GM12878 (cell line): ENCODE results near the gene AKAP9. TPM values are rescaled to one million over a fixed set of nuclear protein-coding genes. Genes with fewer than 3 reads are reported as not detected.

Experiments
- CREB1 ChIP-seq: IDR thresholded peaks from 2 replicates; pipeline ENCODE4 v1.6.1; 2012; ENCODE audit warnings: low read depth, mild to moderate bottlenecking, inconsistent platforms
- GATAD2B ChIP-seq: fragments of 450-650 bp; conservative IDR thresholded peaks from 2 replicates; pipeline ENCODE4 v1.6.1; 2017; ENCODE audit warnings: low read depth, mild to moderate bottlenecking, moderate library complexity
- HCFC1 ChIP-seq: fragments of 150-350 bp; IDR thresholded peaks from 2 replicates; pipeline ENCODE4 v1.6.1; 2014; ENCODE audit warnings: low read length
- IKZF2 ChIP-seq, 2 experiments: fragments of 450-650 bp; IDR thresholded peaks; 2 replicates each; pipeline ENCODE4 v1.6.1; 2017; ENCODE audit warnings: mild to moderate bottlenecking in 2 of 2, moderate library complexity in 2 of 2
- KDM1A ChIP-seq: fragments of 200-600 bp; sonication (generic); IDR thresholded peaks from 2 replicates; pipeline ENCODE4 v1.6.1; 2016; ENCODE audit warnings: borderline replicate concordance
- MEF2A ChIP-seq: IDR thresholded peaks from 2 replicates; pipeline ENCODE4 v1.6.1; 2011; ENCODE audit warnings: low read depth, mild to moderate bottlenecking, low read length, moderate library complexity; ENCODE audit not compliant: insufficient read depth
- MEF2B ChIP-seq: fragments of 450-650 bp; IDR thresholded peaks from 2 replicates; pipeline ENCODE4 v1.6.1; 2018; ENCODE audit warnings: mild to moderate bottlenecking, moderate library complexity; ENCODE audit not compliant: partially characterized antibody, poor library complexity, severe bottlenecking
- NBN ChIP-seq: fragments of 450-650 bp; IDR thresholded peaks from 2 replicates; pipeline ENCODE4 v1.6.1; 2016
- POLR2AphosphoS5 ChIP-seq: IDR thresholded peaks from 2 replicates; pipeline ENCODE4 v1.6.1; 2011; ENCODE audit warnings: mild to moderate bottlenecking, low read length, inconsistent platforms
- RCOR1 ChIP-seq: conservative IDR thresholded peaks from 2 replicates; pipeline ENCODE4 v1.6.1; 2012; ENCODE audit warnings: low read depth, low read length, improper control_type of control experiment
- TCF7 ChIP-seq: IDR thresholded peaks from 2 replicates; pipeline ENCODE4 v1.6.1; 2014; ENCODE audit warnings: antibody characterized with exemption, borderline replicate concordance
- polyA plus RNA-seq, 11 experiments: library from polyadenylated mRNA; depleted of rRNA in 4 of 11; unstranded in 6 of 11; stranded (reverse) in 5 of 11; fragments of >200 nt; fragmentation: Nextera tagmentation in 4 of 11; fragmentation: Illumina TruSeq in 1 of 11; extraction: Ambion mirVana in 4 of 11; extraction: Trizol in 1 of 11; gene quantifications; 1 replicate in 1 of 11; 2 replicates in 10 of 11; pipeline versions ENCODE4 v1.2.1 to v1.2.3, GENCODE V29; 2011 to 2016; ENCODE audit warnings: inconsistent platforms in 2 of 11, missing spikeins in 2 of 11, low read depth in 1 of 11
- total RNA-seq, 4 experiments: library from RNA; depleted of rRNA in 3 of 4; stranded (reverse); fragments of >200 nt in 3 of 4; fragmentation: Illumina TruSeq in 1 of 4; extraction: Trizol in 1 of 4; gene quantifications; 2 replicates each; pipeline versions ENCODE4 v1.2.1 to v1.2.3, GENCODE V29; 2013 to 2021
- TF ChIP-seq, protein P1 (sequence below): fragments of 450-650 bp; IDR thresholded peaks from 2 replicates; pipeline ENCODE4 v1.6.1; 2017; ENCODE audit warnings: mild to moderate bottlenecking
- TF ChIP-seq, protein P2 (sequence below): IDR thresholded peaks from 2 replicates; pipeline ENCODE4 v1.6.1; 2011; ENCODE audit warnings: low read depth, mild to moderate bottlenecking, low read length, moderate library complexity, borderline replicate concordance; ENCODE audit errors: extremely low read depth
- TF ChIP-seq, protein P3 (sequence below): fragments of 450-650 bp; IDR thresholded peaks from 2 replicates; pipeline ENCODE4 v1.6.1; 2018; ENCODE audit warnings: borderline replicate concordance, mild to moderate bottlenecking; ENCODE audit not compliant: partially characterized antibody
- TF ChIP-seq, protein P4 (sequence below): fragments of 450-650 bp; IDR thresholded peaks from 2 replicates; pipeline ENCODE4 v1.6.1; 2017; ENCODE audit warnings: mild to moderate bottlenecking, low read depth, inconsistent platforms; ENCODE audit not compliant: poor library complexity, severe bottlenecking
- TF ChIP-seq, protein P5 (sequence below): fragments of 450-650 bp; IDR thresholded peaks from 2 replicates; pipeline ENCODE4 v1.6.1; 2018; ENCODE audit warnings: mild to moderate bottlenecking, low read depth, moderate library complexity; ENCODE audit not compliant: partially characterized antibody
- TF ChIP-seq, protein P6 (sequence below): fragments of 450-650 bp; IDR thresholded peaks from 2 replicates; pipeline ENCODE4 v1.6.1; 2017; ENCODE audit warnings: borderline replicate concordance

AKAP9 gene
- total and polyA plus RNA-seq, 10 of the 15 experiments (the other 5 are each of a cell fraction or from before 2014, with no cell fraction given) = 21.1 to 62.8 (median 31.6) TPM

DNA sequence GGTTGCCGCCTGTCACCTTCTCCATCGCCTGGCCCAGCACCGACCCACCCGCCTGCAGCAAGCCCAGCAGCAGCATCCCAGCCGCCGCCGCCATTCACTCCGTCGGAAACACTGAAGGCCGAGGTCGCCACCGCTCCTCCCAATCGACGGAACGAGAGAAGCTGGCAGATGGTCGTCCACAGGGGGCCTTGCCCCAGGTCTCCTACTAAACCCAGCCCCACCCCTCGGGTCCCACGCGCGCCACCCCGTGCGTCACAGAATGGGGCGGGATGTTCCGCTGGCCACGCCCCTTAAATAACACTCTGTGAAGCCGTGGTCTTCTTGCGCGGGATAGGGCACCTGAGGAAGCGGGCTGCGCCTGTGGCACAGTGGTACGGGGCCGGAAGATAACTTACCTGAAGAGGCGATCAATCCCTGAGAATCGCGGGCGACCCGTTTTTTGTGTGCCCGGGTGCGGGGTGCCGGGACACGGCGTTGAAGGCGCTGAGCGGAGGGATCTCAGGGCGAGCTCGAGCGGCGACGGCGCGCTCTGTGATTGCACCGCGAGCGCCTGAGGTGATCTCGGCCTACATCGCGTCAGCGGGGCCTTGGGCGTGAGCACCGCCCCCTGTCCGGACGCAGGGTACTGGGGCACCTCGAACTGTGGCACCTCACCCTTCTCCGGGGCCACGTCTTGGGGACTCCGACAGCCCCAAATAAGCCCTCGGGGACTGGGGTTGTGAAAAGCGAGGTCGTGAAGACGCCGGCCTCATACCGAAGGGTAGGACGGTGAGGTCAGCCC, 193.8 kb downstream of the AKAP9 start, which contains the start of gene CYP51A1 (continued):
- TF ChIP-seq, protein P1, sequence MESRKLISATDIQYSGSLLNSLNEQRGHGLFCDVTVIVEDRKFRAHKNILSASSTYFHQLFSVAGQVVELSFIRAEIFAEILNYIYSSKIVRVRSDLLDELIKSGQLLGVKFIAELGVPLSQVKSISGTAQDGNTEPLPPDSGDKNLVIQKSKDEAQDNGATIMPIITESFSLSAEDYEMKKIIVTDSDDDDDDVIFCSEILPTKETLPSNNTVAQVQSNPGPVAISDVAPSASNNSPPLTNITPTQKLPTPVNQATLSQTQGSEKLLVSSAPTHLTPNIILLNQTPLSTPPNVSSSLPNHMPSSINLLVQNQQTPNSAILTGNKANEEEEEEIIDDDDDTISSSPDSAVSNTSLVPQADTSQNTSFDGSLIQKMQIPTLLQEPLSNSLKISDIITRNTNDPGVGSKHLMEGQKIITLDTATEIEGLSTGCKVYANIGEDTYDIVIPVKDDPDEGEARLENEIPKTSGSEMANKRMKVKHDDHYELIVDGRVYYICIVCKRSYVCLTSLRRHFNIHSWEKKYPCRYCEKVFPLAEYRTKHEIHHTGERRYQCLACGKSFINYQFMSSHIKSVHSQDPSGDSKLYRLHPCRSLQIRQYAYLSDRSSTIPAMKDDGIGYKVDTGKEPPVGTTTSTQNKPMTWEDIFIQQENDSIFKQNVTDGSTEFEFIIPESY = no peak
- TF ChIP-seq IKZF2 (IDR thresholded peaks at IDR 0.05) (peak; percentile 54 to 85; a peak in 3 of 4 replicates), MEF2B (peak; percentile 84), HCFC1 (peak; percentile 45), RCOR1 (peak; percentile 74; the same call in 1 of the 2 replicates), NBN (peak; percentile 99), CREB1 (peak; percentile 94), MEF2A (no peak), GATAD2B (peak; percentile 92), TCF7 (no peak; the same call in 1 of the 2 replicates), POLR2AphosphoS5 (peak; percentile 91), KDM1A (no peak)
- TF ChIP-seq, protein P2, sequence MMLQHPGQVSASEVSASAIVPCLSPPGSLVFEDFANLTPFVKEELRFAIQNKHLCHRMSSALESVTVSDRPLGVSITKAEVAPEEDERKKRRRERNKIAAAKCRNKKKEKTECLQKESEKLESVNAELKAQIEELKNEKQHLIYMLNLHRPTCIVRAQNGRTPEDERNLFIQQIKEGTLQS = no peak
- TF ChIP-seq, protein P3, sequence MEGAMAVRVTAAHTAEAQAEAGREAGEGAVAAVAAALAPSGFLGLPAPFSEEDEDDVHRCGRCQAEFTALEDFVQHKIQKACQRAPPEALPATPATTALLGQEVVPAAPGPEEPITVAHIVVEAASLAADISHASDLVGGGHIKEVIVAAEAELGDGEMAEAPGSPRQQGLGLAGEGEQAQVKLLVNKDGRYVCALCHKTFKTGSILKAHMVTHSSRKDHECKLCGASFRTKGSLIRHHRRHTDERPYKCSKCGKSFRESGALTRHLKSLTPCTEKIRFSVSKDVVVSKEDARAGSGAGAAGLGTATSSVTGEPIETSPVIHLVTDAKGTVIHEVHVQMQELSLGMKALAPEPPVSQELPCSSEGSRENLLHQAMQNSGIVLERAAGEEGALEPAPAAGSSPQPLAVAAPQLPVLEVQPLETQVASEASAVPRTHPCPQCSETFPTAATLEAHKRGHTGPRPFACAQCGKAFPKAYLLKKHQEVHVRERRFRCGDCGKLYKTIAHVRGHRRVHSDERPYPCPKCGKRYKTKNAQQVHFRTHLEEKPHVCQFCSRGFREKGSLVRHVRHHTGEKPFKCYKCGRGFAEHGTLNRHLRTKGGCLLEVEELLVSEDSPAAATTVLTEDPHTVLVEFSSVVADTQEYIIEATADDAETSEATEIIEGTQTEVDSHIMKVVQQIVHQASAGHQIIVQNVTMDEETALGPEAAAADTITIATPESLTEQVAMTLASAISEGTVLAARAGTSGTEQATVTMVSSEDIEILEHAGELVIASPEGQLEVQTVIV = peak; percentile 97
- TF ChIP-seq, protein P4, sequence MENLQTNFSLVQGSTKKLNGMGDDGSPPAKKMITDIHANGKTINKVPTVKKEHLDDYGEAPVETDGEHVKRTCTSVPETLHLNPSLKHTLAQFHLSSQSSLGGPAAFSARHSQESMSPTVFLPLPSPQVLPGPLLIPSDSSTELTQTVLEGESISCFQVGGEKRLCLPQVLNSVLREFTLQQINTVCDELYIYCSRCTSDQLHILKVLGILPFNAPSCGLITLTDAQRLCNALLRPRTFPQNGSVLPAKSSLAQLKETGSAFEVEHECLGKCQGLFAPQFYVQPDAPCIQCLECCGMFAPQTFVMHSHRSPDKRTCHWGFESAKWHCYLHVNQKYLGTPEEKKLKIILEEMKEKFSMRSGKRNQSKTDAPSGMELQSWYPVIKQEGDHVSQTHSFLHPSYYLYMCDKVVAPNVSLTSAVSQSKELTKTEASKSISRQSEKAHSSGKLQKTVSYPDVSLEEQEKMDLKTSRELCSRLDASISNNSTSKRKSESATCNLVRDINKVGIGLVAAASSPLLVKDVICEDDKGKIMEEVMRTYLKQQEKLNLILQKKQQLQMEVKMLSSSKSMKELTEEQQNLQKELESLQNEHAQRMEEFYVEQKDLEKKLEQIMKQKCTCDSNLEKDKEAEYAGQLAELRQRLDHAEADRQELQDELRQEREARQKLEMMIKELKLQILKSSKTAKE = peak; percentile 73
- TF ChIP-seq, protein P5, sequence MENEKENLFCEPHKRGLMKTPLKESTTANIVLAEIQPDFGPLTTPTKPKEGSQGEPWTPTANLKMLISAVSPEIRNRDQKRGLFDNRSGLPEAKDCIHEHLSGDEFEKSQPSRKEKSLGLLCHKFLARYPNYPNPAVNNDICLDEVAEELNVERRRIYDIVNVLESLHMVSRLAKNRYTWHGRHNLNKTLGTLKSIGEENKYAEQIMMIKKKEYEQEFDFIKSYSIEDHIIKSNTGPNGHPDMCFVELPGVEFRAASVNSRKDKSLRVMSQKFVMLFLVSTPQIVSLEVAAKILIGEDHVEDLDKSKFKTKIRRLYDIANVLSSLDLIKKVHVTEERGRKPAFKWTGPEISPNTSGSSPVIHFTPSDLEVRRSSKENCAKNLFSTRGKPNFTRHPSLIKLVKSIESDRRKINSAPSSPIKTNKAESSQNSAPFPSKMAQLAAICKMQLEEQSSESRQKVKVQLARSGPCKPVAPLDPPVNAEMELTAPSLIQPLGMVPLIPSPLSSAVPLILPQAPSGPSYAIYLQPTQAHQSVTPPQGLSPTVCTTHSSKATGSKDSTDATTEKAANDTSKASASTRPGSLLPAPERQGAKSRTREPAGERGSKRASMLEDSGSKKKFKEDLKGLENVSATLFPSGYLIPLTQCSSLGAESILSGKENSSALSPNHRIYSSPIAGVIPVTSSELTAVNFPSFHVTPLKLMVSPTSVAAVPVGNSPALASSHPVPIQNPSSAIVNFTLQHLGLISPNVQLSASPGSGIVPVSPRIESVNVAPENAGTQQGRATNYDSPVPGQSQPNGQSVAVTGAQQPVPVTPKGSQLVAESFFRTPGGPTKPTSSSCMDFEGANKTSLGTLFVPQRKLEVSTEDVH = peak; percentile 27
- TF ChIP-seq, protein P6, sequence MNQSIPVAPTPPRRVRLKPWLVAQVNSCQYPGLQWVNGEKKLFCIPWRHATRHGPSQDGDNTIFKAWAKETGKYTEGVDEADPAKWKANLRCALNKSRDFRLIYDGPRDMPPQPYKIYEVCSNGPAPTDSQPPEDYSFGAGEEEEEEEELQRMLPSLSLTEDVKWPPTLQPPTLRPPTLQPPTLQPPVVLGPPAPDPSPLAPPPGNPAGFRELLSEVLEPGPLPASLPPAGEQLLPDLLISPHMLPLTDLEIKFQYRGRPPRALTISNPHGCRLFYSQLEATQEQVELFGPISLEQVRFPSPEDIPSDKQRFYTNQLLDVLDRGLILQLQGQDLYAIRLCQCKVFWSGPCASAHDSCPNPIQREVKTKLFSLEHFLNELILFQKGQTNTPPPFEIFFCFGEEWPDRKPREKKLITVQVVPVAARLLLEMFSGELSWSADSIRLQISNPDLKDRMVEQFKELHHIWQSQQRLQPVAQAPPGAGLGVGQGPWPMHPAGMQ = no peak
